GM23338 (cell line): Measurements from ENCODE around the gene LAX1. TPM values are rescaled to one million over a fixed set of nuclear protein-coding genes. Genes with fewer than 3 reads are reported as not detected.

Experiments used
- ATAC-seq: fragments of 200-7000 bp; cut with Tn5 transposase; 3 replicates; pipeline ENCODE4 v1.9.1; 2020
- DNase-seq: peaks from one replicate; pipeline ENCODE4 v3.0.0-alpha.2; 2015; ENCODE audit warnings: low spot score
- H2AFZ ChIP-seq: fragments of 200-600 bp; sonication (generic); 2 replicates; pipeline ENCODE4 v1.8.0; 2016; ENCODE audit warnings: antibody characterized with exemption, mild to moderate bottlenecking, moderate library complexity
- H3F3A ChIP-seq: fragments of 200-600 bp; sonication (generic); replicated peaks from 2 replicates; pipeline ENCODE4 v1.8.0; 2017; ENCODE audit warnings: antibody characterized with exemption, mixed run types, low read depth
- H3K27ac ChIP-seq: fragments of 200-600 bp; sonication (generic); 2 replicates; pipeline ENCODE4 v1.6.1; 2016; ENCODE audit warnings: low read depth
- H3K27me3 ChIP-seq: fragments of 200-600 bp; sonication (generic); 2 replicates; pipeline ENCODE4 v1.8.0; 2016; ENCODE audit warnings: mild to moderate bottlenecking, mixed run types, moderate library complexity; ENCODE audit not compliant: insufficient read depth
- H3K36me3 ChIP-seq: fragments of 200-600 bp; sonication (generic); 2 replicates; pipeline ENCODE4 v1.8.0; 2016; ENCODE audit warnings: mild to moderate bottlenecking; ENCODE audit not compliant: insufficient read depth
- H3K4me1 ChIP-seq: fragments of 200-600 bp; sonication (generic); 2 replicates; pipeline ENCODE4 v1.8.0; 2016; ENCODE audit warnings: mild to moderate bottlenecking, moderate library complexity; ENCODE audit not compliant: insufficient read depth
- H3K4me2 ChIP-seq: fragments of 200-600 bp; sonication (generic); 2 replicates; pipeline ENCODE4 v1.7.1; 2017; ENCODE audit warnings: mixed run types
- H3K4me3 ChIP-seq: fragments of 200-600 bp; sonication (generic); 2 replicates; pipeline ENCODE4 v1.6.1; 2016; ENCODE audit warnings: mixed run types
- H3K79me2 ChIP-seq: fragments of 200-600 bp; sonication (generic); replicated peaks from 2 replicates; pipeline ENCODE4 v1.8.0; 2017; ENCODE audit warnings: mild to moderate bottlenecking; ENCODE audit not compliant: insufficient read depth
- H3K9me2 ChIP-seq: fragments of 200-600 bp; sonication (generic); 2 replicates; pipeline ENCODE4 v1.8.0; 2017; ENCODE audit not compliant: insufficient read depth
- H4K20me1 ChIP-seq: fragments of 200-600 bp; sonication (generic); replicated peaks from 2 replicates; pipeline ENCODE4 v1.8.0; 2017; ENCODE audit warnings: mild to moderate bottlenecking; ENCODE audit not compliant: insufficient read depth
- H3K27ac Mint-ChIP-seq: 2 replicates; pipeline ENCODE4 v1.8.0; 2020; ENCODE audit warnings: inconsistent platforms, mild to moderate bottlenecking, moderate library complexity, mixed read lengths
- H3K27me3 Mint-ChIP-seq: 3 replicates; pipeline ENCODE4 v1.8.0; 2022; ENCODE audit warnings: low read depth, mild to moderate bottlenecking, moderate library complexity, mixed read lengths, inconsistent platforms; ENCODE audit not compliant: insufficient read depth, poor library complexity
- H3K36me3 Mint-ChIP-seq: 3 replicates; pipeline ENCODE4 v1.8.0; 2021; ENCODE audit warnings: low read depth, mild to moderate bottlenecking, inconsistent platforms, moderate library complexity, mixed read lengths
- H3K4me1 Mint-ChIP-seq: 3 replicates; pipeline ENCODE4 v1.8.0; 2020; ENCODE audit warnings: mild to moderate bottlenecking, inconsistent platforms, mixed read lengths
- H3K4me3 Mint-ChIP-seq: 3 replicates; pipeline ENCODE4 v1.8.0; 2021; ENCODE audit warnings: moderate library complexity, mild to moderate bottlenecking, inconsistent platforms, mixed read lengths
- H3K9me3 Mint-ChIP-seq: 3 replicates; pipeline ENCODE4 v1.8.0; 2020; ENCODE audit warnings: moderate library complexity, mild to moderate bottlenecking, inconsistent platforms, mixed read lengths
- CREB1 ChIP-seq: fragments of 250-450 bp; sonication (Bioruptor Pico); IDR thresholded peaks from 2 replicates; pipeline ENCODE4 v1.5.0; 2020; ENCODE audit warnings: low read depth, mild to moderate bottlenecking, moderate library complexity
- EZH2phosphoT487 ChIP-seq: fragments of 200-600 bp; sonication (generic); IDR thresholded peaks from one replicate; pipeline ENCODE4 v1.8.1; 2018; ENCODE audit warnings: antibody characterized with exemption; ENCODE audit not compliant: unreplicated experiment
- JUNB ChIP-seq: IDR thresholded peaks from one replicate; pipeline ENCODE4 v1.6.1; 2016; ENCODE audit warnings: antibody characterized with exemption; ENCODE audit not compliant: unreplicated experiment
- NANOG ChIP-seq: IDR thresholded peaks from 2 replicates; pipeline ENCODE4 v1.6.1; 2016; ENCODE audit warnings: antibody characterized with exemption, borderline replicate concordance
- POLR2AphosphoS5 ChIP-seq: IDR thresholded peaks from 2 replicates; pipeline ENCODE4 v1.6.1; 2016; ENCODE audit warnings: antibody characterized with exemption, low read depth
- STAT1 ChIP-seq: IDR thresholded peaks from one replicate; pipeline ENCODE4 v1.6.1; 2016; ENCODE audit warnings: antibody characterized with exemption; ENCODE audit not compliant: unreplicated experiment
- ZNF114 ChIP-seq: fragments of 250-450 bp; sonication (Bioruptor Pico); IDR thresholded peaks from 2 replicates; pipeline ENCODE4 v1.5.0; 2020; ENCODE audit warnings: mild to moderate bottlenecking, moderate library complexity
- polyA plus RNA-seq: library from polyadenylated mRNA; unstranded; fragments of >200 nt; fragmentation: Nextera tagmentation; extraction: Ambion mirVana; gene quantifications from 2 replicates; pipeline ENCODE4 v1.2.1, GENCODE V29; 2016
- total RNA-seq: library from RNA; depleted of rRNA; stranded (reverse); fragments of >200 nt; shearing (Covaris generic); gene quantifications from 2 replicates; pipeline ENCODE4 v1.2.3, GENCODE V29; 2014
- TF ChIP-seq, protein P1 (sequence below), 2 experiments: fragments of 200-600 bp in 1 of 2; sonication (generic) in 1 of 2; conservative IDR thresholded peaks; 2 replicates each; pipeline versions ENCODE4 v1.5.1 to v1.6.1; 2016 to 2017; ENCODE audit warnings: antibody characterized with exemption in 2 of 2, low read depth in 2 of 2, mild to moderate bottlenecking in 2 of 2, moderate library complexity in 1 of 2
- TF ChIP-seq, protein P2 (sequence below): IDR thresholded peaks from one replicate; pipeline ENCODE4 v1.6.1; 2018; ENCODE audit warnings: antibody characterized with exemption; ENCODE audit not compliant: unreplicated experiment
- TF ChIP-seq, protein P3 (sequence below): IDR thresholded peaks from 2 replicates; pipeline ENCODE4 v1.6.1; 2016; ENCODE audit warnings: antibody characterized with exemption
- TF ChIP-seq, protein P4 (sequence below): fragments of 250-450 bp; sonication (Bioruptor Pico); IDR thresholded peaks from 2 replicates; pipeline ENCODE4 v1.5.0; 2020; ENCODE audit warnings: mild to moderate bottlenecking, moderate library complexity

Gene LAX1
- total and polyA plus RNA-seq, 2 experiments from 2014 or later, result not detected

DNA sequence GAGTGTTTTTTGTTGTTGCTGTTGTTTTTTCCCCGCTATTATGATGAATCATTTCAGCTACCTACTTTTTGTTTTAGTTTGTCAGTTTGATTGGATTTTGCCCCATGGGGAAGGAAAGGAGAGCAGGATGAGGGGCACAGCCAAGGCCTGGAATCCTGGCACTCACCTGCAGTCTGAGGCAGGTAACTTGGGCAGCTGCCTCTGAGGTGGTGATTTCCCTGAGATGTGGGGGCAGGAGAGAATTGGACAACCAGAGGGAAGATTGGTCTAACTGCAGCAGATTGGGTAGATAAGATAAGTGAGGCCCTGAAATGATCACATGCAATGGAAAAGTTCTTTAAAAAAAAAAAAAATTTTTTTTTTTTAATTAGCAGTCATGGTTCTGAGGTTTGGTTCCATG is 1.5 kb upstream of the LAX1 start (continued):
- TF ChIP-seq, protein P1, sequence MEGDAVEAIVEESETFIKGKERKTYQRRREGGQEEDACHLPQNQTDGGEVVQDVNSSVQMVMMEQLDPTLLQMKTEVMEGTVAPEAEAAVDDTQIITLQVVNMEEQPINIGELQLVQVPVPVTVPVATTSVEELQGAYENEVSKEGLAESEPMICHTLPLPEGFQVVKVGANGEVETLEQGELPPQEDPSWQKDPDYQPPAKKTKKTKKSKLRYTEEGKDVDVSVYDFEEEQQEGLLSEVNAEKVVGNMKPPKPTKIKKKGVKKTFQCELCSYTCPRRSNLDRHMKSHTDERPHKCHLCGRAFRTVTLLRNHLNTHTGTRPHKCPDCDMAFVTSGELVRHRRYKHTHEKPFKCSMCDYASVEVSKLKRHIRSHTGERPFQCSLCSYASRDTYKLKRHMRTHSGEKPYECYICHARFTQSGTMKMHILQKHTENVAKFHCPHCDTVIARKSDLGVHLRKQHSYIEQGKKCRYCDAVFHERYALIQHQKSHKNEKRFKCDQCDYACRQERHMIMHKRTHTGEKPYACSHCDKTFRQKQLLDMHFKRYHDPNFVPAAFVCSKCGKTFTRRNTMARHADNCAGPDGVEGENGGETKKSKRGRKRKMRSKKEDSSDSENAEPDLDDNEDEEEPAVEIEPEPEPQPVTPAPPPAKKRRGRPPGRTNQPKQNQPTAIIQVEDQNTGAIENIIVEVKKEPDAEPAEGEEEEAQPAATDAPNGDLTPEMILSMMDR (conservative IDR thresholded peaks at IDR 0.05; ENCODE audit: low read depth in 2 of 2), result no peak
- TF ChIP-seq, protein P2, sequence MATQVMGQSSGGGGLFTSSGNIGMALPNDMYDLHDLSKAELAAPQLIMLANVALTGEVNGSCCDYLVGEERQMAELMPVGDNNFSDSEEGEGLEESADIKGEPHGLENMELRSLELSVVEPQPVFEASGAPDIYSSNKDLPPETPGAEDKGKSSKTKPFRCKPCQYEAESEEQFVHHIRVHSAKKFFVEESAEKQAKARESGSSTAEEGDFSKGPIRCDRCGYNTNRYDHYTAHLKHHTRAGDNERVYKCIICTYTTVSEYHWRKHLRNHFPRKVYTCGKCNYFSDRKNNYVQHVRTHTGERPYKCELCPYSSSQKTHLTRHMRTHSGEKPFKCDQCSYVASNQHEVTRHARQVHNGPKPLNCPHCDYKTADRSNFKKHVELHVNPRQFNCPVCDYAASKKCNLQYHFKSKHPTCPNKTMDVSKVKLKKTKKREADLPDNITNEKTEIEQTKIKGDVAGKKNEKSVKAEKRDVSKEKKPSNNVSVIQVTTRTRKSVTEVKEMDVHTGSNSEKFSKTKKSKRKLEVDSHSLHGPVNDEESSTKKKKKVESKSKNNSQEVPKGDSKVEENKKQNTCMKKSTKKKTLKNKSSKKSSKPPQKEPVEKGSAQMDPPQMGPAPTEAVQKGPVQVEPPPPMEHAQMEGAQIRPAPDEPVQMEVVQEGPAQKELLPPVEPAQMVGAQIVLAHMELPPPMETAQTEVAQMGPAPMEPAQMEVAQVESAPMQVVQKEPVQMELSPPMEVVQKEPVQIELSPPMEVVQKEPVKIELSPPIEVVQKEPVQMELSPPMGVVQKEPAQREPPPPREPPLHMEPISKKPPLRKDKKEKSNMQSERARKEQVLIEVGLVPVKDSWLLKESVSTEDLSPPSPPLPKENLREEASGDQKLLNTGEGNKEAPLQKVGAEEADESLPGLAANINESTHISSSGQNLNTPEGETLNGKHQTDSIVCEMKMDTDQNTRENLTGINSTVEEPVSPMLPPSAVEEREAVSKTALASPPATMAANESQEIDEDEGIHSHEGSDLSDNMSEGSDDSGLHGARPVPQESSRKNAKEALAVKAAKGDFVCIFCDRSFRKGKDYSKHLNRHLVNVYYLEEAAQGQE, result no peak
- no peak for TF ChIP-seq NANOG
- no peak for TF ChIP-seq POLR2AphosphoS5
- TF ChIP-seq EZH2phosphoT487, result no peak
- TF ChIP-seq, protein P3, sequence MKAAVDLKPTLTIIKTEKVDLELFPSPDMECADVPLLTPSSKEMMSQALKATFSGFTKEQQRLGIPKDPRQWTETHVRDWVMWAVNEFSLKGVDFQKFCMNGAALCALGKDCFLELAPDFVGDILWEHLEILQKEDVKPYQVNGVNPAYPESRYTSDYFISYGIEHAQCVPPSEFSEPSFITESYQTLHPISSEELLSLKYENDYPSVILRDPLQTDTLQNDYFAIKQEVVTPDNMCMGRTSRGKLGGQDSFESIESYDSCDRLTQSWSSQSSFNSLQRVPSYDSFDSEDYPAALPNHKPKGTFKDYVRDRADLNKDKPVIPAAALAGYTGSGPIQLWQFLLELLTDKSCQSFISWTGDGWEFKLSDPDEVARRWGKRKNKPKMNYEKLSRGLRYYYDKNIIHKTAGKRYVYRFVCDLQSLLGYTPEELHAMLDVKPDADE, result no peak
- no peak for TF ChIP-seq ZNF114 (CRISPR knock-in tag)
- no peak for TF ChIP-seq CREB1 (CRISPR knock-in tag)
- no peak for TF ChIP-seq STAT1

DNA sequence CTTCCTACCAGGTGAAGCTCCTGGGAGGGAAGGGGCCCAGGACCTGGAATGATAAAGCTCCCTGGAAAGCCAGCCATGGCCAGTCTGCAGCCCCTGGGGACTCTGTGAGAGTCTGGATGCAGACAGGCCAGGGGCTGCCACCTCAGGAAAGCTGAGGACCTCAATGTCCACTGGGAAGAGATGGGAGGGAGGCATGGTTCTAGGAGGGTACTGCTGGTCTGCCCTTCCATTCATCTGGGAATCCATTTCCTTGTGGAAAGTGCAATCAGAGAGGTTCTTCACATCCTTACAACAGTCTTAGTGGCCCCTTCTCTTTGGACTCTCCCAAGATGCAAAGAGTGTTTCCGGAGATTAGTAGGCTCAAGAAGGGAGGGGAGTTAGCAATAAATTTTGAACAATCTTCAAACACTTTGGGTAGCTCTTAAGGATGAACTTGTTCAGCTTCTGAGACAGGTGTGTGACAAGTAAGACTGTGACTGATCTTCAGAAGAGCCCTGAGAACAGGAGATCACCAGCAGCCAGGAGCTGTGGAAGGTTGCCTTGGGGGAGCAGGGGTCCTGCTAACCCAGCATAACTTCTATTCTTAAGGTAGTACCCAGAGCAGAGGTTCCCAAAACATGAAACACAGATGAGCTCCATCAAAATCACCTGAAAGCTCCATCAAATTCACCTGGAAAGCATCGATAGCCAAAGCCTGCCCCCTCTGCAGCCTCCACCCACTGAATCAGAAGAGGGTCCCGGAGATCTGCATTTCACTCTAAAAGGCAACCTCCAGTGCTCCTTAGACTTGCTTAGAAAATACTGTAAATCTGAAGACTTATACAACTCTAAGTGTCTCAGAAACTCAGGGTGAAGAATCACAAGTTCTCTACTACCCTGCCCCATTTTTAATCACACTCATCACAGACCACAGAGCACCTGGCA is 616 bp upstream of the LAX1 start:
- Mint-ChIP-seq H3K36me3 (no peaks in the 10 kb centered on the region), H3K9me3 (no peaks in the 10 kb centered on the region), H3K4me3 (no peak overlapping the region), H3K4me1 (peaks cover under 1% of the 10 kb centered on the region; the same call in 1 of the 3 replicates), H3K27ac (no peak overlapping the region), H3K27me3 (peaks cover 4% of the 10 kb centered on the region)
- Histone ChIP-seq H3F3A (no peaks in the 10 kb centered on the region), H3K36me3 (no peaks in the 10 kb centered on the region), H3K27me3 (no peaks in the 10 kb centered on the region), H3K79me2 (no peaks in the 10 kb centered on the region), H4K20me1 (no peaks in the 10 kb centered on the region), H3K4me3 (no peak overlapping the region), H3K9me2 (0 out of 2 replicates have a peak, but pooled peaks cover 6% of the 10 kb centered on the region), H3K4me2 (no peak overlapping the region), H3K27ac (no peak overlapping the region), H2AFZ (peak overlapping the region; percentile 43; the same call in 1 of the 2 replicates), H3K4me1 (peaks cover 3% of the 10 kb centered on the region; the same call in 1 of the 2 replicates)
- no peak for DNase-seq
- ATAC-seq, result no peak
- no peak for TF ChIP-seq JUNB
- TF ChIP-seq, protein P4, sequence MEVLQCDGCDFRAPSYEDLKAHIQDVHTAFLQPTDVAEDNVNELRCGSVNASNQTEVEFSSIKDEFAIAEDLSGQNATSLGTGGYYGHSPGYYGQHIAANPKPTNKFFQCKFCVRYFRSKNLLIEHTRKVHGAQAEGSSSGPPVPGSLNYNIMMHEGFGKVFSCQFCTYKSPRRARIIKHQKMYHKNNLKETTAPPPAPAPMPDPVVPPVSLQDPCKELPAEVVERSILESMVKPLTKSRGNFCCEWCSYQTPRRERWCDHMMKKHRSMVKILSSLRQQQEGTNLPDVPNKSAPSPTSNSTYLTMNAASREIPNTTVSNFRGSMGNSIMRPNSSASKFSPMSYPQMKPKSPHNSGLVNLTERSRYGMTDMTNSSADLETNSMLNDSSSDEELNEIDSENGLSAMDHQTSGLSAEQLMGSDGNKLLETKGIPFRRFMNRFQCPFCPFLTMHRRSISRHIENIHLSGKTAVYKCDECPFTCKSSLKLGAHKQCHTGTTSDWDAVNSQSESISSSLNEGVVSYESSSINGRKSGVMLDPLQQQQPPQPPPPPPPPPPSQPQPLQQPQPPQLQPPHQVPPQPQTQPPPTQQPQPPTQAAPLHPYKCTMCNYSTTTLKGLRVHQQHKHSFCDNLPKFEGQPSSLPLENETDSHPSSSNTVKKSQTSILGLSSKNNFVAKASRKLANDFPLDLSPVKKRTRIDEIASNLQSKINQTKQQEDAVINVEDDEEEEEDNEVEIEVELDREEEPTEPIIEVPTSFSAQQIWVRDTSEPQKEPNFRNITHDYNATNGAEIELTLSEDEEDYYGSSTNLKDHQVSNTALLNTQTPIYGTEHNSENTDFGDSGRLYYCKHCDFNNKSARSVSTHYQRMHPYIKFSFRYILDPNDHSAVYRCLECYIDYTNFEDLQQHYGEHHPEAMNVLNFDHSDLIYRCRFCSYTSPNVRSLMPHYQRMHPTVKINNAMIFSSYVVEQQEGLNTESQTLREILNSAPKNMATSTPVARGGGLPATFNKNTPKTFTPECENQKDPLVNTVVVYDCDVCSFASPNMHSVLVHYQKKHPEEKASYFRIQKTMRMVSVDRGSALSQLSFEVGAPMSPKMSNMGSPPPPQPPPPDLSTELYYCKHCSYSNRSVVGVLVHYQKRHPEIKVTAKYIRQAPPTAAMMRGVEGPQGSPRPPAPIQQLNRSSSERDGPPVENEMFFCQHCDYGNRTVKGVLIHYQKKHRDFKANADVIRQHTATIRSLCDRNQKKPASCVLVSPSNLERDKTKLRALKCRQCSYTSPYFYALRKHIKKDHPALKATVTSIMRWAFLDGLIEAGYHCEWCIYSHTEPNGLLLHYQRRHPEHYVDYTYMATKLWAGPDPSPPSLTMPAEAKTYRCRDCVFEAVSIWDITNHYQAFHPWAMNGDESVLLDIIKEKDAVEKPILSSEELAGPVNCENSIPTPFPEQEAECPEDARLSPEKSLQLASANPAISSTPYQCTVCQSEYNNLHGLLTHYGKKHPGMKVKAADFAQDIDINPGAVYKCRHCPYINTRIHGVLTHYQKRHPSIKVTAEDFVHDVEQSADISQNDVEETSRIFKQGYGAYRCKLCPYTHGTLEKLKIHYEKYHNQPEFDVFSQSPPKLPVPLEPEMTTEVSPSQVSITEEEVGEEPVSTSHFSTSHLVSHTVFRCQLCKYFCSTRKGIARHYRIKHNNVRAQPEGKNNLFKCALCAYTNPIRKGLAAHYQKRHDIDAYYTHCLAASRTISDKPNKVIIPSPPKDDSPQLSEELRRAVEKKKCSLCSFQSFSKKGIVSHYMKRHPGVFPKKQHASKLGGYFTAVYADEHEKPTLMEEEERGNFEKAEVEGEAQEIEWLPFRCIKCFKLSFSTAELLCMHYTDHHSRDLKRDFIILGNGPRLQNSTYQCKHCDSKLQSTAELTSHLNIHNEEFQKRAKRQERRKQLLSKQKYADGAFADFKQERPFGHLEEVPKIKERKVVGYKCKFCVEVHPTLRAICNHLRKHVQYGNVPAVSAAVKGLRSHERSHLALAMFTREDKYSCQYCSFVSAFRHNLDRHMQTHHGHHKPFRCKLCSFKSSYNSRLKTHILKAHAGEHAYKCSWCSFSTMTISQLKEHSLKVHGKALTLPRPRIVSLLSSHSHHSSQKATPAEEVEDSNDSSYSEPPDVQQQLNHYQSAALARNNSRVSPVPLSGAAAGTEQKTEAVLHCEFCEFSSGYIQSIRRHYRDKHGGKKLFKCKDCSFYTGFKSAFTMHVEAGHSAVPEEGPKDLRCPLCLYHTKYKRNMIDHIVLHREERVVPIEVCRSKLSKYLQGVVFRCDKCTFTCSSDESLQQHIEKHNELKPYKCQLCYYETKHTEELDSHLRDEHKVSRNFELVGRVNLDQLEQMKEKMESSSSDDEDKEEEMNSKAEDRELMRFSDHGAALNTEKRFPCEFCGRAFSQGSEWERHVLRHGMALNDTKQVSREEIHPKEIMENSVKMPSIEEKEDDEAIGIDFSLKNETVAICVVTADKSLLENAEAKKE (CRISPR knock-in tag), result no peak
- no peak for TF ChIP-seq EZH2phosphoT487
